NCI-H345 (cell line): ENCODE results near the gene ZBTB8OS.
A peak's percentile ranks its signal among the peaks of the same experiment; 100 is the strongest.
"Not testable (repeated sequence)": the region's sequence is repeated elsewhere in the genome, so short reads cannot be mapped to it uniquely, and the experiment has no call there.

Experiments used
- DNase-seq: peaks from one replicate; lab custom pipeline; 2025; lab: John Stamatoyannopoulos, UW

Gene ZBTB8OS

GRCh38 chr1:32650752-32651460 is 556 bp upstream of the ZBTB8OS start, which contains the start of gene RBBP4:
TSS of gene RBBP4 (plus strand) at chr1:32651208. CDS start at chr1:32651307, 99 bp downstream.
- peak; percentile 99 for DNase-seq

GRCh38 chr1:32647308-32648134 is 2.8 kb downstream of the ZBTB8OS start:
- no peak for DNase-seq

- no peak for DNase-seq
Measured at GRCh38 chr1:32644426-32644825, 5.9 kb downstream of the ZBTB8OS start.

GRCh38 chr1:32642292-32642827 is 8.0 kb downstream of the ZBTB8OS start:
- DNase-seq = not testable (repeated sequence)

GRCh38 chr1:32639489-32640075 is 10.8 kb downstream of the ZBTB8OS start:
- no peak for DNase-seq

- no peak for DNase-seq
Measured at GRCh38 chr1:32636914-32637645, 13.3 kb downstream of the ZBTB8OS start.

- no peak for DNase-seq
Measured at GRCh38 chr1:32635508-32636277, 14.7 kb downstream of the ZBTB8OS start.

- DNase-seq = no peak
Measured at GRCh38 chr1:32632829-32633228, 17.5 kb downstream of the ZBTB8OS start.

- DNase-seq = not testable (repeated sequence)
Measured at GRCh38 chr1:32630173-32630572, 20.2 kb downstream of the ZBTB8OS start.

- DNase-seq = no peak
Measured at GRCh38 chr1:32627596-32628162, 22.7 kb downstream of the ZBTB8OS start.

- no peak for DNase-seq
Measured at GRCh38 chr1:32626176-32626575, 24.2 kb downstream of the ZBTB8OS start.

GRCh38 chr1:32623775-32624174 is 26.6 kb downstream of the ZBTB8OS start:
- DNase-seq = no peak

- DNase-seq = no peak
Measured at GRCh38 chr1:32622806-32623681, 27.3 kb downstream of the ZBTB8OS start.

GRCh38 chr1:32622205-32622604 is 28.1 kb downstream of the ZBTB8OS start:
- DNase-seq = no peak

GRCh38 chr1:32619701-32620485 is 30.5 kb downstream of the ZBTB8OS start:
- no peak for DNase-seq

- DNase-seq = no peak
Measured at GRCh38 chr1:32618673-32619221, 31.6 kb downstream of the ZBTB8OS start.

GRCh38 chr1:32613472-32613871 is 36.9 kb downstream of the ZBTB8OS start:
- DNase-seq = no peak

GRCh38 chr1:32612189-32612881 is 38.0 kb downstream of the ZBTB8OS start:
- DNase-seq = peak; percentile 89
